ENCODE results near the gene STAT1. TPM values are rescaled to one million over a fixed set of nuclear protein-coding genes. Genes with fewer than 3 reads are reported as not detected.

The STAT1 gene
- total and polyA plus RNA-seq, 10 of the 15 experiments (the other 5 are each of a cell fraction or from before 2014, with no cell fraction given), result 81.8 to 398 (median 307) TPM

DNA sequence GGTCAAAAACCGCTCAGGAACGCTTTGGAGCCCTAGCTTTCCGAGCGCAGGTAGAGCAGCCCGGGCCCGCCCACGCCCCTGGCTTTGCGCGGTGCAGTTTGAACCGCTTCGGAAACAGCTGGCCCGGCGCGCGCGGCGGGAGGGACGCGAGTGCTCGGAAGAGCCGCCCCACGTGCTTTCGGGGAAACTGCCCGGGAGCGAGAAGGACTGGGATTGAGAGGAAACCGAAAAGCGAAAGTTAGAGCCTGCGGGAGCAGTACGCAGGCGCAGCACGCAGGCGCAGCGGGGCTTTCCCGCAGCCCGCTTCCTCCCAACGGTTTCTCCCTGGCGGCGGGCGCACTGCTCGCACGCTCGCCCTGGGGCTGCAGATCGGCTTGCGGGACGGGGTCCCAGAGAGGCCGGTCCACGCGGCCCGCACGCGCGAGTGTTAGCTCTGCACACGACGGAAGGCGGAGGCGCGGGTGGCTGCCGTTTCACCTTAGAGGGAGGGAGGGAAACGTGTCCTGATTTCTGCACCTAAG, 6.3 kb upstream of the STAT1 start (continued):
- peak; percentile 86 to 100 for TF ChIP-seq EGR1 (IDR thresholded peaks at IDR 0.05; ENCODE audit: borderline replicate concordance in 1 of 2, low read depth in 2 of 2, low read length in 2 of 2)
- no peak for TF ChIP-seq RAD21 (IDR thresholded peaks at IDR 0.05; ENCODE audit: insufficient read depth, low read depth, low read length)
- peak; percentile 94 for TF ChIP-seq TARDBP (IDR thresholded peaks at IDR 0.05; ENCODE audit: borderline replicate concordance)
- peak in 1 of 2 experiments; percentile 92; a peak in 2 of 4 replicates for TF ChIP-seq ETV6 (conservative IDR thresholded peaks at IDR 0.05 in 1 of 2, IDR thresholded peaks at IDR 0.05 in 1 of 2; ENCODE audit: borderline replicate concordance in 1 of 2, low read depth in 1 of 2)
- TF ChIP-seq ASH2L (IDR thresholded peaks at IDR 0.05; ENCODE audit: borderline replicate concordance, low read depth), result peak; percentile 78; the same call in 1 of the 2 replicates
- TF ChIP-seq RELA (IDR thresholded peaks at IDR 0.05; ENCODE audit: borderline replicate concordance, partially characterized antibody), result peak; percentile 99
- no peak for TF ChIP-seq YBX1 (IDR thresholded peaks at IDR 0.05)
- TF ChIP-seq, protein P1, sequence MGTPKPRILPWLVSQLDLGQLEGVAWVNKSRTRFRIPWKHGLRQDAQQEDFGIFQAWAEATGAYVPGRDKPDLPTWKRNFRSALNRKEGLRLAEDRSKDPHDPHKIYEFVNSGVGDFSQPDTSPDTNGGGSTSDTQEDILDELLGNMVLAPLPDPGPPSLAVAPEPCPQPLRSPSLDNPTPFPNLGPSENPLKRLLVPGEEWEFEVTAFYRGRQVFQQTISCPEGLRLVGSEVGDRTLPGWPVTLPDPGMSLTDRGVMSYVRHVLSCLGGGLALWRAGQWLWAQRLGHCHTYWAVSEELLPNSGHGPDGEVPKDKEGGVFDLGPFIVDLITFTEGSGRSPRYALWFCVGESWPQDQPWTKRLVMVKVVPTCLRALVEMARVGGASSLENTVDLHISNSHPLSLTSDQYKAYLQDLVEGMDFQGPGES (IDR thresholded peaks at IDR 0.05), result 0 out of 2 replicates have a peak, but pooled peaks have one; percentile 60
- TF ChIP-seq MYC (IDR thresholded peaks at IDR 0.05; ENCODE audit: insufficient read depth, insufficient read length, insufficient replicate concordance, low read length, severe bottlenecking), result peak; percentile 76
- peak; percentile 71; the same call in 1 of the 2 replicates for TF ChIP-seq TCF7 (IDR thresholded peaks at IDR 0.05; ENCODE audit: borderline replicate concordance)
- TF ChIP-seq SP1 (IDR thresholded peaks at IDR 0.05; ENCODE audit: low read depth, low read length), result peak; percentile 88
- peak; percentile 46; the same call in 1 of the 2 replicates for TF ChIP-seq ZNF217 (IDR thresholded peaks at IDR 0.05)
- TF ChIP-seq EZH2 (IDR thresholded peaks at IDR 0.05; ENCODE audit: borderline replicate concordance, control insufficient read depth, low read depth, low read length), result no peak
- TF ChIP-seq SIN3A (IDR thresholded peaks at IDR 0.05; ENCODE audit: low read depth, low read length), result peak; percentile 99
- no peak for TF ChIP-seq MTA3 (IDR thresholded peaks at IDR 0.05; ENCODE audit: borderline replicate concordance, low read length)
- no peak for TF ChIP-seq RCOR1 (conservative IDR thresholded peaks at IDR 0.05; ENCODE audit: low read depth, low read length)
- peak; percentile 75 for TF ChIP-seq BACH1 (IDR thresholded peaks at IDR 0.05; ENCODE audit: borderline replicate concordance)
- TF ChIP-seq EED (IDR thresholded peaks at IDR 0.05; ENCODE audit: low read depth), result peak; percentile 99
- peak; percentile 97 for TF ChIP-seq POLR2A (IDR thresholded peaks at IDR 0.05; ENCODE audit: low read depth, low read length)
- TF ChIP-seq, protein P2, sequence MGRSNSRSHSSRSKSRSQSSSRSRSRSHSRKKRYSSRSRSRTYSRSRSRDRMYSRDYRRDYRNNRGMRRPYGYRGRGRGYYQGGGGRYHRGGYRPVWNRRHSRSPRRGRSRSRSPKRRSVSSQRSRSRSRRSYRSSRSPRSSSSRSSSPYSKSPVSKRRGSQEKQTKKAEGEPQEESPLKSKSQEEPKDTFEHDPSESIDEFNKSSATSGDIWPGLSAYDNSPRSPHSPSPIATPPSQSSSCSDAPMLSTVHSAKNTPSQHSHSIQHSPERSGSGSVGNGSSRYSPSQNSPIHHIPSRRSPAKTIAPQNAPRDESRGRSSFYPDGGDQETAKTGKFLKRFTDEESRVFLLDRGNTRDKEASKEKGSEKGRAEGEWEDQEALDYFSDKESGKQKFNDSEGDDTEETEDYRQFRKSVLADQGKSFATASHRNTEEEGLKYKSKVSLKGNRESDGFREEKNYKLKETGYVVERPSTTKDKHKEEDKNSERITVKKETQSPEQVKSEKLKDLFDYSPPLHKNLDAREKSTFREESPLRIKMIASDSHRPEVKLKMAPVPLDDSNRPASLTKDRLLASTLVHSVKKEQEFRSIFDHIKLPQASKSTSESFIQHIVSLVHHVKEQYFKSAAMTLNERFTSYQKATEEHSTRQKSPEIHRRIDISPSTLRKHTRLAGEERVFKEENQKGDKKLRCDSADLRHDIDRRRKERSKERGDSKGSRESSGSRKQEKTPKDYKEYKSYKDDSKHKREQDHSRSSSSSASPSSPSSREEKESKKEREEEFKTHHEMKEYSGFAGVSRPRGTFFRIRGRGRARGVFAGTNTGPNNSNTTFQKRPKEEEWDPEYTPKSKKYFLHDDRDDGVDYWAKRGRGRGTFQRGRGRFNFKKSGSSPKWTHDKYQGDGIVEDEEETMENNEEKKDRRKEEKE (IDR thresholded peaks at IDR 0.05), result no peak
- TF ChIP-seq, protein P3, sequence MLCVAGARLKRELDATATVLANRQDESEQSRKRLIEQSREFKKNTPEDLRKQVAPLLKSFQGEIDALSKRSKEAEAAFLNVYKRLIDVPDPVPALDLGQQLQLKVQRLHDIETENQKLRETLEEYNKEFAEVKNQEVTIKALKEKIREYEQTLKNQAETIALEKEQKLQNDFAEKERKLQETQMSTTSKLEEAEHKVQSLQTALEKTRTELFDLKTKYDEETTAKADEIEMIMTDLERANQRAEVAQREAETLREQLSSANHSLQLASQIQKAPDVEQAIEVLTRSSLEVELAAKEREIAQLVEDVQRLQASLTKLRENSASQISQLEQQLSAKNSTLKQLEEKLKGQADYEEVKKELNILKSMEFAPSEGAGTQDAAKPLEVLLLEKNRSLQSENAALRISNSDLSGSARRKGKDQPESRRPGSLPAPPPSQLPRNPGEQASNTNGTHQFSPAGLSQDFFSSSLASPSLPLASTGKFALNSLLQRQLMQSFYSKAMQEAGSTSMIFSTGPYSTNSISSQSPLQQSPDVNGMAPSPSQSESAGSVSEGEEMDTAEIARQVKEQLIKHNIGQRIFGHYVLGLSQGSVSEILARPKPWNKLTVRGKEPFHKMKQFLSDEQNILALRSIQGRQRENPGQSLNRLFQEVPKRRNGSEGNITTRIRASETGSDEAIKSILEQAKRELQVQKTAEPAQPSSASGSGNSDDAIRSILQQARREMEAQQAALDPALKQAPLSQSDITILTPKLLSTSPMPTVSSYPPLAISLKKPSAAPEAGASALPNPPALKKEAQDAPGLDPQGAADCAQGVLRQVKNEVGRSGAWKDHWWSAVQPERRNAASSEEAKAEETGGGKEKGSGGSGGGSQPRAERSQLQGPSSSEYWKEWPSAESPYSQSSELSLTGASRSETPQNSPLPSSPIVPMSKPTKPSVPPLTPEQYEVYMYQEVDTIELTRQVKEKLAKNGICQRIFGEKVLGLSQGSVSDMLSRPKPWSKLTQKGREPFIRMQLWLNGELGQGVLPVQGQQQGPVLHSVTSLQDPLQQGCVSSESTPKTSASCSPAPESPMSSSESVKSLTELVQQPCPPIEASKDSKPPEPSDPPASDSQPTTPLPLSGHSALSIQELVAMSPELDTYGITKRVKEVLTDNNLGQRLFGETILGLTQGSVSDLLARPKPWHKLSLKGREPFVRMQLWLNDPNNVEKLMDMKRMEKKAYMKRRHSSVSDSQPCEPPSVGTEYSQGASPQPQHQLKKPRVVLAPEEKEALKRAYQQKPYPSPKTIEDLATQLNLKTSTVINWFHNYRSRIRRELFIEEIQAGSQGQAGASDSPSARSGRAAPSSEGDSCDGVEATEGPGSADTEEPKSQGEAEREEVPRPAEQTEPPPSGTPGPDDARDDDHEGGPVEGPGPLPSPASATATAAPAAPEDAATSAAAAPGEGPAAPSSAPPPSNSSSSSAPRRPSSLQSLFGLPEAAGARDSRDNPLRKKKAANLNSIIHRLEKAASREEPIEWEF (IDR thresholded peaks at IDR 0.05; ENCODE audit: insufficient replicate concordance, low read depth, low read length), result peak; percentile 97
- TF ChIP-seq STAT1 (conservative IDR thresholded peaks at IDR 0.05), result peak; percentile 100

All from GM12878 (cell line).